ENCODE results near the gene ATCAY.
"Not testable (repeated sequence)": the region's sequence is repeated elsewhere in the genome, so short reads cannot be mapped to it uniquely, and the experiment has no call there.

ATCAY gene

DNA sequence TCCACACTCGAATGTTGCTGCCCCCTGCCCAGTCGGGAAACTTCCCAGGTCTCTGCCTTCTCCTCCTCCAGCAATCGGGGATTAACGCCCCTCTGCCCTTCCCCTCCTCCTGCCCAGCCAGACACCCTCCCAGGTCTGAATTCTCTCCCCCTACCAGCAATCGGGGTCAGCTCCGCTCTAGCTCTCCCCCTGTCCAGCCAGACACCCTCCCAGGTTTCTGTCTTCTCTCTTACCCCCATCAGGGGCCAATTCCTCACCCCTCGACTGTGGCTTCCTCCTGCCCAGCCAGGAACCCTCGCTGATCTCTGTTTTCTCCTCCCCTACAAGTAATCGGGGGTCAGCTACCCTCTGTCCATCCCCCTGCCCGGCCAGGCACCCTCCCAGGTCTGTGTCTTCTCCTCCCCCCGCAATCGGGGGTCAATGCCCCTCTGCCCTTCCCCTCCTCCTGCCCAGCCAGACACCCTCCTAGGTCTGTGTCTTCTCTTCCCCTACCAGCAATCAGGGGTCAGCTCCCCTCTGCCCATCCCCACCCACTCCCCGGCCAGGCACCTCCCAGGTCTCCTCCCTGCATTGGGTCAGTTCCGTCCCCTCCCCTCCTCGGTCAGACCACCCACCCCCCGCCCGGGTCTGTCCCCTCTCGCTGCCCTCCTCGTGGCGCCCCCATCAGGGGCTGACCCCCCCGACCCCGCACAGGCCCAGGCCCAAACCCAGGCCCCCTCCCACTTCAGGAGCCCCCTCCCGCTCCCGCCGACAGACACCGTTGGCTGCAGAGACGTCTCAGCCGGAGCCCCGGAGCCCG lies 12.3 kb upstream of the ATCAY start:
- H3K9me3 ChIP-seq: peaks cover 3% of the 10 kb centered on the region; the same call in 1 of the 2 replicates
- in situ Hi-C loops (cut with MboI; ENCODE audit: low sequenced_read_pairs): no loop called here
- H3K36me3 ChIP-seq (replicated peaks): no peaks in the 10 kb centered on the region
- peaks cover 8% of the 10 kb centered on the region; the same call in 1 of the 2 replicates for H3K27me3 ChIP-seq (ENCODE audit: low read depth)
- H3K4me1 ChIP-seq: no peaks in the 10 kb centered on the region
- H3K4me3 ChIP-seq: no peak overlapping the region
- no peak for DNase-seq (ENCODE audit: low spot score in 2 of 2)

- no peaks in the 10 kb centered on the region for H3K4me1 ChIP-seq
- DNase-seq (ENCODE audit: low spot score in 2 of 2): peak in 1 of 2 experiments; percentile 64
Observed at GRCh38 chr19:3868770-3869456, 11.6 kb upstream of the ATCAY start, which contains the start of gene ZFR2. Gene ZFR2, minus strand, starts transcription at chr19:3869038. Its CDS starts 21 bp downstream, at chr19:3869017.

DNA sequence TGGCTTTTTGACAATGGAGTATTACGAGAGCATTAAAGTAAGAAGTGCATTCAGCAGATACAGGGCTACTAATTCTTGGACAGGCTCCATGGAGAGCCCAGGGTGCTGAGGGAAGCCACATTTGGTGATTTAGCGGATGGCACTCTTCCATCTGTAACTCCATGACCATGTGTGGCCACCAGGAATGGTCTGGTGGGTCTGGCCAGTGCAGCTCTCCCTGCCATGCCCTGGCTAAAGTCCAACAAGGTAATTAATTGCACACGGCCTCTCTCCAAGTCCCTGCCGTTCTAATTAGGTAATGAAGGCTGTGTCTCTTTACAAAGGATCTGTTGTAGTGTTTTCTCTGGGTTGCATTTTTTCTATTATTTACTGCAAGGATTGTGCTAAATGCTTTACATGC lies 7.3 kb upstream of the ATCAY start:
- peaks cover 1% of the 10 kb centered on the region; the same call in 1 of the 2 replicates for H3K27me3 ChIP-seq (ENCODE audit: low read depth)
- H3K36me3 ChIP-seq (replicated peaks): no peaks in the 10 kb centered on the region
- no peak for DNase-seq (ENCODE audit: low spot score in 2 of 2)
- in situ Hi-C loops (cut with MboI; ENCODE audit: low sequenced_read_pairs): no loop called here
- H3K9me3 ChIP-seq: peaks cover 3% of the 10 kb centered on the region; the same call in 1 of the 2 replicates
- H3K4me1 ChIP-seq: no peaks in the 10 kb centered on the region
- no peak overlapping the region for H3K4me3 ChIP-seq

More at GRCh38 chr19:3868770-3869456, 11.6 kb upstream of the ATCAY start, which contains the start of gene ZFR2:
- Histone ChIP-seq H3K4me3 (no peak within 1 kb of the TSS), H3K9me3 (peaks cover 3% of the 10 kb centered on the region; the same call in 1 of the 2 replicates), H3K36me3 (replicated peaks) (no peaks in the 10 kb centered on the region), H3K27me3 (ENCODE audit: low read depth) (peaks cover 8% of the 10 kb centered on the region; the same call in 1 of the 2 replicates)
- in situ Hi-C loops (cut with MboI; ENCODE audit: low sequenced_read_pairs): no loop called here

DNA sequence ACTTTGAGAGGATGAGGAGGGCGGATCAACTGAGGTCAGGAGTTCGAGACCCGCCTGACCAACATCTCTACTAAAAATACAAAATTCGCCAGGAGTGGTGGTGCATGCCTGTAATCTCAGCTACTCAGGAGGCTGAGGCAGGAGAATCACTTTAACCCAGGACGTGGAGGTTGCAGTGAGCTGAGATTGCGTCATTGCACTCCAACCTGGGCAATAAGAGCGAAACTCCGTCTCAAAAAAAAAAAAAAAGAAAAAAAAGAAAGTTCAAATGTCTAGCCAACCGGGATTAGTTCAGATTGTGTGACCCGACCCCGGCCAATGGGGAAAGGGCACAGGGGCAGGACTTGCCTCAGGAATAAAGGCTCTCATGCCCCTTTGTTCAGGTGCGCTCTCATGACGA lies 5.8 kb upstream of the ATCAY start:
- H3K4me1 ChIP-seq; H3K27me3 ChIP-seq (ENCODE audit: low read depth); in situ Hi-C loops (cut with MboI; ENCODE audit: low sequenced_read_pairs); DNase-seq (ENCODE audit: low spot score in 2 of 2); H3K9me3 ChIP-seq; H3K36me3 ChIP-seq (replicated peaks); H3K4me3 ChIP-seq: not testable (repeated sequence)

DNA sequence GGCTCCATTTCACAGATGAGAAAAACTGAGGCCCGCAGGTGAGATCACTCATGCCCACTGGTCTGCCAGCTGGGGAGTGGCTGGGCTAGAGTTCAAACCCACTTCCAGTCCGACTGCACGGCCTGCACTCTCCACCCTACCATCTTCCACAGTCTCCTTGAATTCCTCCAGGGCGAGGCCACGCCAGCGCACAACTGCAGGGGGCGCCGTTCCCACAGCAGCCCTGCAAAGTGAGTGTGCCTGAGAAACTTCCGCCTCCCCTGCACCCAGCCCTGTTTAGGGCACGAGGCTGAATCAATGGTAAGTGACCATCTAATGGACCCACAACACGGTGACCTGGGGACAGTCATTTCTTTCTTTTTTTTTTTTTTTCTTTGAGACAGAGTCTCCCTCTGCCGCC lies 829 bp upstream of the ATCAY start:
- in situ Hi-C loops (cut with MboI; ENCODE audit: low sequenced_read_pairs): no loop called here
- no peak for DNase-seq (ENCODE audit: low spot score in 2 of 2)
- no peak overlapping the region for H3K4me3 ChIP-seq

DNA sequence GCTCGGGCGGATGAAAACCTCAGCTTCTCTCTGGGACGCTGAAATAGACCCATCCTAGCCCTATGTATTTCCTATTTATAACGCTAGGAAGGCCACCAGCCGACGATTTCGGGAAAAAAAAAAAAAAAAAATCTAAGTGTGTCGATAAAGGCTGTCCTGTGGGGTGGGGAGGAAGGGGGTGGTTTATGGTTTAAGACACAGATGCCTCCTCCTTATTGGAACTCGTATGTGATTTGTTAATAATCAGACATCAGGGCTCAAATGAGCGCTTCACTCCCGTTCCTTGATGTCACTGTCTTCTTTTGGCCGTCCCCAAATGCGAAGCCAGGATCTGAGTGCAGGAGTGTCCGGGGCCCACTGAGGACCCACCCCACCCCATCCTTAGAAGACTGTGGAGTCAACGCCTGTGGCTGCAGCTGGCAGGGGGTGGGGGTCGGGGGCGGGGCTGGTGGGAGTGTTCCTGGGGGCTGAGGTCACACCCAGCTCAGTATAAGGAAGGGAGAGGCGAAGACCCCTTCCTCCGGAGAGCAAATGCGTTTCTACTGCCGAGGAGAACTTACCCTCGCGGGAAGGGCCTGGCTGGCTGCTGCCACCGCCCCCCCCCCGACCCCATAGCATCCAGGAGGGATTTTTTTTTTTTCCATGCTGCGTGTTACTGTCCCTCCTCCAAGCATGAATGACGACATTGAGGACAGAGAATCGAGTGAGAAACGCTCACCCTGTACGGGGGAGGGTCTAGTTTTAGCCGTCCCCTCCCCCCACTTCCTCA lies 971 bp downstream of the ATCAY start:
- in situ Hi-C loops (cut with MboI; ENCODE audit: low sequenced_read_pairs): no loop called here
- no peaks in the 10 kb centered on the region for H3K9me3 ChIP-seq
- no peaks in the 10 kb centered on the region for H3K36me3 ChIP-seq (replicated peaks)
- peaks cover 16% of the 10 kb centered on the region for H3K27me3 ChIP-seq (ENCODE audit: low read depth)
- H3K4me3 ChIP-seq: no peak overlapping the region
- no peaks in the 10 kb centered on the region for H3K4me1 ChIP-seq
- no peak for DNase-seq (ENCODE audit: low spot score in 2 of 2)

More for the DNA sequence above, 829 bp upstream of the ATCAY start:
- Histone ChIP-seq H3K36me3 (replicated peaks) (no peaks in the 10 kb centered on the region), H3K9me3 (no peaks in the 10 kb centered on the region), H3K4me1 (no peaks in the 10 kb centered on the region), H3K27me3 (ENCODE audit: low read depth) (peaks cover 16% of the 10 kb centered on the region)

DNA sequence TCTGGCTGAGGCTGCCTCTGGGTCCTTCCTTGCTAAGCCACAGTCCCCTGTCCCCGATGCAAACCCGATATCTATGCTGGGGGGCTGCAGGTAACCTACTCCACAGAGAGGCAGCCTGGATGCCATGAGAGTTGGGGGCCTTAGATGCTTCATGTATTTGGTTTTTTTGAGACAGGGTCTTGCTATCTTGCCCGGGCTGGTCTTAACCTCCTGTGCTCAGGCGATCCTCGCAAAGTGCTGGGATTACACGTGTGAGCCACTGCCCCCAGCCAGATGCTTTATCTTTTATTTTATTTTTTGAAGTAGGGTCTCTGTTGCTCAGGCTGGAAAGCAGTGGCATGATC lies 1.5 kb downstream of the ATCAY start:
- H3K4me1 ChIP-seq: no peaks in the 10 kb centered on the region
- no peaks in the 10 kb centered on the region for H3K9me3 ChIP-seq
- H3K4me3 ChIP-seq: no peak overlapping the region
- peaks cover 16% of the 10 kb centered on the region for H3K27me3 ChIP-seq (ENCODE audit: low read depth)
- in situ Hi-C loops (cut with MboI; ENCODE audit: low sequenced_read_pairs): no loop called here
- no peak for DNase-seq (ENCODE audit: low spot score in 2 of 2)
- no peaks in the 10 kb centered on the region for H3K36me3 ChIP-seq (replicated peaks)

- in situ Hi-C loops (cut with MboI; ENCODE audit: low sequenced_read_pairs): no loop called here
- no peaks in the 10 kb centered on the region for H3K27me3 ChIP-seq (ENCODE audit: low read depth)
- no peak overlapping the region for H3K4me3 ChIP-seq
- H3K9me3 ChIP-seq: no peaks in the 10 kb centered on the region
- H3K36me3 ChIP-seq (replicated peaks): no peaks in the 10 kb centered on the region
- no peak for DNase-seq (ENCODE audit: low spot score in 2 of 2)
- H3K4me1 ChIP-seq: no peaks in the 10 kb centered on the region
Observed at GRCh38 chr19:3890591-3890990, 10.1 kb downstream of the ATCAY start.

- H3K4me3 ChIP-seq: no peak overlapping the region
- H3K27me3 ChIP-seq (ENCODE audit: low read depth): 0 out of 2 replicates have a peak, but pooled peaks cover 4% of the 10 kb centered on the region
- no peaks in the 10 kb centered on the region; the same call in 1 of the 2 replicates for H3K9me3 ChIP-seq
- in situ Hi-C loops (cut with MboI; ENCODE audit: low sequenced_read_pairs): no loop called here
- H3K36me3 ChIP-seq (replicated peaks): no peaks in the 10 kb centered on the region
- no peak for DNase-seq (ENCODE audit: low spot score in 2 of 2)
- H3K4me1 ChIP-seq: no peaks in the 10 kb centered on the region
Observed at GRCh38 chr19:3893509-3894179, 13.2 kb downstream of the ATCAY start.

- H3K27me3 ChIP-seq (ENCODE audit: low read depth); H3K4me3 ChIP-seq; DNase-seq (ENCODE audit: low spot score in 2 of 2); H3K4me1 ChIP-seq; H3K9me3 ChIP-seq; H3K36me3 ChIP-seq (replicated peaks); in situ Hi-C loops (cut with MboI; ENCODE audit: low sequenced_read_pairs): not testable (repeated sequence)
Observed at GRCh38 chr19:3894959-3895358, 14.5 kb downstream of the ATCAY start.

- H3K4me3 ChIP-seq: no peak overlapping the region
- in situ Hi-C loops (cut with MboI; ENCODE audit: low sequenced_read_pairs): no loop called here
- H3K27me3 ChIP-seq (ENCODE audit: low read depth): peaks cover 4% of the 10 kb centered on the region; the same call in 1 of the 2 replicates
- H3K36me3 ChIP-seq (replicated peaks): no peaks in the 10 kb centered on the region
- no peaks in the 10 kb centered on the region; the same call in 1 of the 2 replicates for H3K9me3 ChIP-seq
- H3K4me1 ChIP-seq: no peaks in the 10 kb centered on the region
- no peak for DNase-seq (ENCODE audit: low spot score in 2 of 2)
Observed at GRCh38 chr19:3895788-3896187, 15.3 kb downstream of the ATCAY start.

DNA sequence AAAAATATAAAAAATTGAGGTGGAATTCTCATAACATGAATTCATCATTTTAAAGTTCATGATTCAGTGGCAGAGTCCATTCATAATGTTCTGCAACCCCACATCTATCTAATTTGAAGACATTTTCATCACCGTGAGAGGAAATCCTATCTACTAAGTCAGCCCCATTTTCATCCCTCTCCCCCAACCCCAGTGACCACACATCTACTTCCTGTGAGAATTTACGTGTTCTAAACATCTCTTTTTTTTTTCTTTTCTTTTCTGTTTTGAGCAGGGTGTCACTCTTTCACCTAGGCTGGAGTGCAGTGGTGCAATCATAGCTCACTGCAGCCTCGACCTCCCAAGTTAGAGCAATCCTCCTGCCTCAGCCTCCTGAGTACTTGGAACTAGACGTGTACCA lies 17.5 kb downstream of the ATCAY start:
- no peaks in the 10 kb centered on the region; the same call in 1 of the 2 replicates for H3K9me3 ChIP-seq
- in situ Hi-C loops (cut with MboI; ENCODE audit: low sequenced_read_pairs): no loop called here
- peaks cover 4% of the 10 kb centered on the region for H3K27me3 ChIP-seq (ENCODE audit: low read depth)
- H3K4me1 ChIP-seq: no peaks in the 10 kb centered on the region
- H3K36me3 ChIP-seq (replicated peaks): no peaks in the 10 kb centered on the region
- DNase-seq (ENCODE audit: low spot score in 2 of 2): no peak
- H3K4me3 ChIP-seq: no peak overlapping the region

- in situ Hi-C loops (cut with MboI; ENCODE audit: low sequenced_read_pairs): no loop called here
- H3K9me3 ChIP-seq: no peaks in the 10 kb centered on the region; the same call in 1 of the 2 replicates
- peaks cover 4% of the 10 kb centered on the region for H3K27me3 ChIP-seq (ENCODE audit: low read depth)
- no peak overlapping the region for H3K4me3 ChIP-seq
- no peaks in the 10 kb centered on the region for H3K4me1 ChIP-seq
- DNase-seq (ENCODE audit: low spot score in 2 of 2): no peak
- H3K36me3 ChIP-seq (replicated peaks): no peaks in the 10 kb centered on the region
Observed at GRCh38 chr19:3898426-3898825, 17.9 kb downstream of the ATCAY start.

All from HAP-1 (cell line).